Esophagus squamous epithelium (tissue), 4 donors: ENCODE data around the gene CAMK1D.

Experiments used
- POLR2A ChIP-seq, 4 donors: fragments of 450-650 bp; IDR thresholded peaks; one replicate each; pipeline ENCODE4 v1.6.1; 2017; ENCODE audit warnings: antibody characterized with exemption in 4 of 4, mild to moderate bottlenecking in 4 of 4, moderate library complexity in 3 of 4
- TF ChIP-seq, protein P1 (sequence below), 6 experiments: fragments of 450-650 bp in 4 of 6; fragments of 200-600 bp in 2 of 6; sonication (generic) in 2 of 6; IDR thresholded peaks; one replicate each; pipeline ENCODE4 v1.5.1; 2016 to 2019; ENCODE audit warnings: antibody characterized with exemption in 6 of 6, mild to moderate bottlenecking in 4 of 6, moderate library complexity in 4 of 6

DNA sequence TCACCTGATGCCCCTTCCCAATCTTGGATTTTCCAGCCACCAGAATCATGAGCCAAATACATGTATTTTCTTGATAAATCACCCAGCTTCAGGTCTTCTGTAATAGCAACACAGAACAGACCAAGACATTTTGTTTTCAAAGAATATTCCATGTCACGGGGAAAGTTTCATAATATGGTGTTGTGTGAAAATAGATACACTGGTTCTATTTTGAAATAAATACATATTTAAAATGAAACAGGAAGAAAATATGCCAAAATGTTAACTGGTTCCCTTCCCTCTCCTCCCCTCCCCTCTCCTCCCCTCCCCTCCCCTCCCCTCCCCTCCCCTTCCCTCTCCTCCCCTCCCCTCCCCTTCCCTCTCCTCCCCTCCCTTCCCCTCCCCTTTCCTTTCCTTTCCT lies 30.3 kb upstream of the CAMK1D start:
- TF ChIP-seq, protein P1, sequence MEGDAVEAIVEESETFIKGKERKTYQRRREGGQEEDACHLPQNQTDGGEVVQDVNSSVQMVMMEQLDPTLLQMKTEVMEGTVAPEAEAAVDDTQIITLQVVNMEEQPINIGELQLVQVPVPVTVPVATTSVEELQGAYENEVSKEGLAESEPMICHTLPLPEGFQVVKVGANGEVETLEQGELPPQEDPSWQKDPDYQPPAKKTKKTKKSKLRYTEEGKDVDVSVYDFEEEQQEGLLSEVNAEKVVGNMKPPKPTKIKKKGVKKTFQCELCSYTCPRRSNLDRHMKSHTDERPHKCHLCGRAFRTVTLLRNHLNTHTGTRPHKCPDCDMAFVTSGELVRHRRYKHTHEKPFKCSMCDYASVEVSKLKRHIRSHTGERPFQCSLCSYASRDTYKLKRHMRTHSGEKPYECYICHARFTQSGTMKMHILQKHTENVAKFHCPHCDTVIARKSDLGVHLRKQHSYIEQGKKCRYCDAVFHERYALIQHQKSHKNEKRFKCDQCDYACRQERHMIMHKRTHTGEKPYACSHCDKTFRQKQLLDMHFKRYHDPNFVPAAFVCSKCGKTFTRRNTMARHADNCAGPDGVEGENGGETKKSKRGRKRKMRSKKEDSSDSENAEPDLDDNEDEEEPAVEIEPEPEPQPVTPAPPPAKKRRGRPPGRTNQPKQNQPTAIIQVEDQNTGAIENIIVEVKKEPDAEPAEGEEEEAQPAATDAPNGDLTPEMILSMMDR (IDR thresholded peaks at IDR 0.05): no peak
- TF ChIP-seq POLR2A (IDR thresholded peaks at IDR 0.05): no peak
